ENCODE data around the gene OR4C6.

Gene OR4C6

DNA sequence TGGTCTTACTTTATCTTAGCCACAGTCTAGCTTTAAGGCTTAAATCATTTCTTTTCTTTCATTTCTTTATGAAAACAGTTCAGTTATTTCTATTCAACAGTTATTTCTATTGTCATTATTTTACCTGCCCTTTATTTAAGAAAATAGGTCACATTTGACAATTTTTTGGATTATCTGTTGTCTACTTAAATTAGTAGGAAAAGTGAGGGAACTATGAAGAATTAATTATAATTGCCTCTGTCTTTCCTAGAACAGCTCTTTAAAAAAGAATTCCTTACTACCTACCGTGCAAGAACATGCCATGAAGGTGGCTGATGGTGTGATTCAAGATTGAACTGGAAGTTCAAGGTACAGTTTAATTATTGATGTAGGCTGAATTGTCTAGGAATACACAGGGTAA lies at the start of gene OR4C6:
OR4C6 (plus strand) TSS at position 301 of the 400 bp plus-strand sequence. CDS start 2,966 bp downstream, outside the sequence.
- no peak for DNase-seq (ENCODE audit: low read depth)

- DNase-seq (ENCODE audit: low read depth), result no peak
These were observed 37.5 kb upstream of the OR4C6 start for GRCh38 chr11:55624531-55624930.

GRCh38 chr11:55634813-55635212 lies 27.2 kb upstream of the OR4C6 start, which contains the start of gene OR4P4:
OR4P4 (plus strand) TSS chr11:55635113.
- no peak for DNase-seq (ENCODE audit: low read depth)

DNA sequence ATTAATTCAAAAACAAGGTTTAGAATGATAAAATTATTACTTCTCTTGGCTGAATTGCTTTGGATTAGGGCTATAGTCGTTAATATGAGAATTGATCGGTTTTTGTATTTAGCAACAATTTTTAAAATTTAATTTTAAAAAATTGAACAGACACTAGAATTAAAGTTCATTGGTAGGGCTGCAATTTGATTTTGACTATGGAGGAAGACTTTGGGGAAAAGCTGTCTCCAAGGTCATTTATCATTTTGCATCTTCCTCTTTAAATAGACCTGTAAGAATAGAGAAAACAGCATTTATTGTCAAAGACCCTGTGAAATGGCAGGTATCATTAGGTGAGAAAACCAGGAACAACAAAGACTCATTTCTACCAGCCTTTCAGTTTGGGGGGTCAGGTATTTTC lies 14.0 kb upstream of the OR4C6 start, which contains the start of gene OR4S2:
OR4S2 (plus strand) TSS at position 301 of the 400 bp plus-strand sequence. CDS start 2,577 bp downstream, outside the sequence.
- DNase-seq (ENCODE audit: low read depth), result no peak

GRCh38 chr11:55652560-55652959 lies 9.4 kb upstream of the OR4C6 start:
- DNase-seq (ENCODE audit: low read depth), result no peak

- no peak for DNase-seq (ENCODE audit: low read depth)
These were observed 6.9 kb upstream of the OR4C6 start for GRCh38 chr11:55655096-55655495.

GRCh38 chr11:55658031-55658573 lies 3.9 kb upstream of the OR4C6 start:
- DNase-seq (ENCODE audit: low read depth), result no peak

- no peak for DNase-seq (ENCODE audit: low read depth)
These were observed 3.4 kb upstream of the OR4C6 start for GRCh38 chr11:55658608-55659007.

DNA sequence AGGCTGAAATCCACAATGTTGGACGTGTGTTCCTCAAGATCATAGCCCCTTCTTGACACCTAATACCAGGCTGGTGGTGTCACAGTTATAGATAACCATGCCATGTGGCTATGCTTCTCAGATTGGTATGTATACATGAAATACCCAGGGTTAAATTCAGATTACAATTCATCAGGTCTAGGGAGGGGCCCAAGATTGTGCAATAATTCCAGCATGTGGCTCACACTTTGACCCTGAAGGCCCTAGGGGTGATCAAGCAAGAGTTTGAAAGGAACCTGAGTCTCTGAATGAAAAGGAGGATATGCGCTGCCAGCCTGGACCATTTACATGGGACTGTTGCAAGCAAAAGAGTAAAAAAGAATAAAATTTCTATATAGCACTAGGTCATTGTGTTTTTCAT lies 7.4 kb downstream of the OR4C6 start:
- DNase-seq (ENCODE audit: low read depth), result no peak

GRCh38 chr11:55673860-55674259 lies 11.9 kb downstream of the OR4C6 start:
- no peak for DNase-seq (ENCODE audit: low read depth)

GRCh38 chr11:55697817-55698216 lies 35.8 kb downstream of the OR4C6 start:
- no peak for DNase-seq (ENCODE audit: low read depth)

- DNase-seq (ENCODE audit: low read depth), result no peak
These were observed 39.4 kb downstream of the OR4C6 start for GRCh38 chr11:55701429-55701828.

GRCh38 chr11:55707029-55707428 lies 45.0 kb downstream of the OR4C6 start:
- DNase-seq (ENCODE audit: low read depth), result no peak

- DNase-seq (ENCODE audit: low read depth), result no peak
These were observed 53.2 kb downstream of the OR4C6 start for GRCh38 chr11:55714982-55715888.
